OCI-LY3 (cell line): ENCODE results near the gene PBX4.

Experiments
- H2AFZ ChIP-seq: fragments of 200-600, 300-600 bp; shearing (Covaris generic); 2 replicates; pipeline ENCODE4 v1.6.0; 2014; ENCODE audit warnings: antibody characterized with exemption, low read depth, low read length
- H3K27ac ChIP-seq: fragments of 200-600, 300-600 bp; sonication (generic); 2 replicates; pipeline ENCODE4 v1.5.1; 2014; ENCODE audit warnings: mild to moderate bottlenecking, low read length, moderate library complexity, mixed read lengths
- H3K27me3 ChIP-seq: fragments of 200-600, 300-600 bp; sonication (generic); 2 replicates; pipeline ENCODE4 v1.6.1; 2014; ENCODE audit warnings: low read depth, low read length, mixed read lengths
- H3K36me3 ChIP-seq: fragments of 200-600, 300-600 bp; sonication (generic); replicated peaks from 2 replicates; pipeline ENCODE3; 2014; ENCODE audit warnings: low read depth, low read length, mixed read lengths
- H3K4me1 ChIP-seq: fragments of 300-600, 200-600 bp; sonication (generic); 2 replicates; pipeline ENCODE4 v1.6.1; 2014; ENCODE audit warnings: low read length, mixed read lengths
- H3K4me2 ChIP-seq: fragments of 200-600, 300-600 bp; sonication (generic); 2 replicates; pipeline ENCODE4 v1.6.1; 2014; ENCODE audit warnings: low read length, mixed read lengths
- H3K4me3 ChIP-seq: fragments of 300-600, 200-600 bp; sonication (generic); 2 replicates; pipeline ENCODE4 v1.5.1; 2014; ENCODE audit warnings: antibody characterized with exemption, mild to moderate bottlenecking, low read length, moderate library complexity
- H3K79me2 ChIP-seq: fragments of 300-600, 200-600 bp; shearing (Covaris generic); 2 replicates; pipeline ENCODE4 v1.6.1; 2014; ENCODE audit warnings: mild to moderate bottlenecking, low read length, mixed read lengths
- H3K9ac ChIP-seq: fragments of 300-600, 200-600 bp; shearing (Covaris generic); 2 replicates; pipeline ENCODE4 v1.6.0; 2014; ENCODE audit warnings: mild to moderate bottlenecking, low read length, moderate library complexity
- H3K9me3 ChIP-seq: fragments of 200-600, 300-600 bp; shearing (Covaris generic); 2 replicates; pipeline ENCODE4 v1.6.1; 2014; ENCODE audit warnings: low read length, mixed read lengths; ENCODE audit not compliant: insufficient read depth
- H4K20me1 ChIP-seq: fragments of 200-600, 300-600 bp; sonication (generic); 2 replicates; pipeline ENCODE4 v1.6.1; 2016; ENCODE audit warnings: low read length, mixed read lengths; ENCODE audit not compliant: insufficient read depth
- EZH2phosphoT487 ChIP-seq: fragments of 200-600 bp; shearing (Covaris generic); IDR thresholded peaks from 2 replicates; pipeline ENCODE4 v1.6.1; 2018; ENCODE audit warnings: antibody characterized with exemption, mixed run types, low read depth
- TF ChIP-seq, protein P1 (sequence below): fragments of 200-600, 300-600 bp; sonication (generic); IDR thresholded peaks from 2 replicates; pipeline ENCODE4 v1.5.1; 2014; ENCODE audit warnings: antibody characterized with exemption, low read length, low read depth

The PBX4 gene

GRCh38 chr19:19635313-19635702 is 16.8 kb upstream of the PBX4 start:
- Histone ChIP-seq H3K4me1 (no peaks in the 10 kb centered on the region), H3K36me3 (peaks cover 74% of the 10 kb centered on the region), H3K27me3 (no peaks in the 10 kb centered on the region), H3K27ac (no peak overlapping the region), H3K79me2 (no peaks in the 10 kb centered on the region), H4K20me1 (0 out of 2 replicates have a peak, but pooled peaks cover 6% of the 10 kb centered on the region), H3K9ac (no peak overlapping the region), H3K4me2 (no peak overlapping the region), H3K4me3 (no peak overlapping the region), H3K9me3 (no peaks in the 10 kb centered on the region), H2AFZ (no peak overlapping the region)
- TF ChIP-seq, protein P1, sequence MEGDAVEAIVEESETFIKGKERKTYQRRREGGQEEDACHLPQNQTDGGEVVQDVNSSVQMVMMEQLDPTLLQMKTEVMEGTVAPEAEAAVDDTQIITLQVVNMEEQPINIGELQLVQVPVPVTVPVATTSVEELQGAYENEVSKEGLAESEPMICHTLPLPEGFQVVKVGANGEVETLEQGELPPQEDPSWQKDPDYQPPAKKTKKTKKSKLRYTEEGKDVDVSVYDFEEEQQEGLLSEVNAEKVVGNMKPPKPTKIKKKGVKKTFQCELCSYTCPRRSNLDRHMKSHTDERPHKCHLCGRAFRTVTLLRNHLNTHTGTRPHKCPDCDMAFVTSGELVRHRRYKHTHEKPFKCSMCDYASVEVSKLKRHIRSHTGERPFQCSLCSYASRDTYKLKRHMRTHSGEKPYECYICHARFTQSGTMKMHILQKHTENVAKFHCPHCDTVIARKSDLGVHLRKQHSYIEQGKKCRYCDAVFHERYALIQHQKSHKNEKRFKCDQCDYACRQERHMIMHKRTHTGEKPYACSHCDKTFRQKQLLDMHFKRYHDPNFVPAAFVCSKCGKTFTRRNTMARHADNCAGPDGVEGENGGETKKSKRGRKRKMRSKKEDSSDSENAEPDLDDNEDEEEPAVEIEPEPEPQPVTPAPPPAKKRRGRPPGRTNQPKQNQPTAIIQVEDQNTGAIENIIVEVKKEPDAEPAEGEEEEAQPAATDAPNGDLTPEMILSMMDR, result no peak
- no peak for TF ChIP-seq EZH2phosphoT487

DNA sequence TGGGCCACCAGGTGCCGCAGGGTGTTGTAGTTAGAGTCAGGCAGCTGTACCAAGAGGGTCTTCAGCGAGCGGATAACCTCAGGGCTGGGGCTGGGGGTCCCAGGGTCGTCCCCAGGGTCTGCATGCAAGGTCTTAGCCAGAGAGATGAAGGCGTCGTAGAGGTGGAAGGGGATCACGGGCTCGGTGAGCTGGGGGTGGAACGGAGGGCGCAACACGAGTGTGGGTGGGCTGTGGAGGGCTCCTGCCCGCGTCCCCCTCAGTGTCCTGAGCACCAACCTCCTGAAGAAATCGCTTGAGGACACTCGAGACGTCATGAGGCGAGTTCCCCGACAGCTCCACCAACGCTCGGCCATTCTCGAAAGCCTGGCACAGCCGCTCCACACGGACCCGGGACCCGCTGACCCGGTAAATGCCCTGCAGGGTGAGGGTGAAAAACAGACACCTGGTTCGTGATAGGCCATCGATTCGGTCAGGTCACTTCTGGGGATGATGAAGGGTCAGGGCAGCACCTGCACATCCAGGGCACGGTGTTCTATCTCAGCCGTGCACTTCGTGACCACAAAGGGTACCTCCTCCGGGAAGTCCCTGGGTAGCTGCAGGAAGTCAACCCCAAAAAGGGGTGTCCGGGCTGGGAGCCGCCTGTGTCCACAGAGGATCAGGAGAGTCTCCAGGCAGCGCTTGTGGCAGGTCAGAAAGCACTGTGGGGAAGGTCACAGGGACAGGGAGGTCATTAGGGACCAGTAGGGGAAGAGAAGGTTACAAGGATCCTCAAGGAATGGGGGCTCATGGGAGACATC is 16.2 kb upstream of the PBX4 start:
- Histone ChIP-seq H3K27ac (no peak overlapping the region), H3K9me3 (no peaks in the 10 kb centered on the region), H3K4me1 (no peaks in the 10 kb centered on the region), H3K36me3 (peaks cover 74% of the 10 kb centered on the region), H3K27me3 (no peaks in the 10 kb centered on the region), H3K9ac (no peak overlapping the region), H3K79me2 (no peaks in the 10 kb centered on the region), H4K20me1 (0 out of 2 replicates have a peak, but pooled peaks cover 6% of the 10 kb centered on the region), H3K4me3 (no peak overlapping the region), H2AFZ (no peak overlapping the region), H3K4me2 (no peak overlapping the region)
- TF ChIP-seq, protein P1, result no peak
- no peak for TF ChIP-seq EZH2phosphoT487

- no peaks in the 10 kb centered on the region for H3K4me1 ChIP-seq
- no peak overlapping the region for H3K9ac ChIP-seq
- TF ChIP-seq, protein P1, result no peak
- TF ChIP-seq EZH2phosphoT487, result no peak
- peaks cover 75% of the 10 kb centered on the region for H3K36me3 ChIP-seq
- no peaks in the 10 kb centered on the region for H3K9me3 ChIP-seq
- no peak overlapping the region for H3K4me2 ChIP-seq
- H3K27ac ChIP-seq, result no peak overlapping the region
- H3K27me3 ChIP-seq, result no peaks in the 10 kb centered on the region
- H4K20me1 ChIP-seq, result 0 out of 2 replicates have a peak, but pooled peaks cover 6% of the 10 kb centered on the region
- no peaks in the 10 kb centered on the region for H3K79me2 ChIP-seq
- no peak overlapping the region for H3K4me3 ChIP-seq
- H2AFZ ChIP-seq, result no peak overlapping the region
These were observed 15.4 kb upstream of the PBX4 start for GRCh38 chr19:19633711-19634515.

GRCh38 chr19:19632661-19633060 is 14.2 kb upstream of the PBX4 start:
- Histone ChIP-seq H2AFZ (no peak overlapping the region), H3K36me3 (peaks cover 70% of the 10 kb centered on the region), H3K9me3 (no peaks in the 10 kb centered on the region), H3K79me2 (no peaks in the 10 kb centered on the region), H4K20me1 (0 out of 2 replicates have a peak, but pooled peaks cover 6% of the 10 kb centered on the region), H3K27ac (no peak overlapping the region), H3K9ac (no peak overlapping the region), H3K27me3 (no peaks in the 10 kb centered on the region), H3K4me3 (no peak overlapping the region), H3K4me2 (no peak overlapping the region), H3K4me1 (no peaks in the 10 kb centered on the region)
- TF ChIP-seq, protein P1, result no peak
- no peak for TF ChIP-seq EZH2phosphoT487
